Neural cell (in vitro differentiated cells): ENCODE results near the gene ZNHIT2.

Experiments
- EP300 ChIP-seq: fragments of 450-650 bp; conservative IDR thresholded peaks from 2 replicates; pipeline ENCODE4 v1.6.1; 2014; ENCODE audit warnings: antibody characterized with exemption, mild to moderate bottlenecking, moderate library complexity; ENCODE audit not compliant: poor library complexity, severe bottlenecking
- EZH2 ChIP-seq: fragments of 200-600, 300-800 bp; shearing (Covaris generic), sonication (generic); IDR thresholded peaks from 2 replicates; pipeline ENCODE4 v1.6.1; 2014; ENCODE audit warnings: antibody characterized with exemption, low read length, borderline replicate concordance, mild to moderate bottlenecking; ENCODE audit not compliant: insufficient read depth, poor library complexity, severe bottlenecking
- MXI1 ChIP-seq: fragments of 450-650 bp; conservative IDR thresholded peaks from 2 replicates; pipeline ENCODE4 v1.6.1; 2014; ENCODE audit warnings: antibody characterized with exemption, mild to moderate bottlenecking; ENCODE audit not compliant: poor library complexity, severe bottlenecking
- POLR2AphosphoS5 ChIP-seq: IDR thresholded peaks from 2 replicates; pipeline ENCODE4 v1.6.1; 2012
- RAD21 ChIP-seq: fragments of 450-650 bp; conservative IDR thresholded peaks from 2 replicates; pipeline ENCODE4 v1.6.1; 2014; ENCODE audit warnings: antibody characterized with exemption, mild to moderate bottlenecking, moderate library complexity
- SMC3 ChIP-seq: fragments of 450-650 bp; conservative IDR thresholded peaks from 2 replicates; pipeline ENCODE4 v1.6.1; 2014; ENCODE audit warnings: antibody characterized with exemption, mild to moderate bottlenecking, moderate library complexity; ENCODE audit not compliant: poor library complexity
- TF ChIP-seq, protein P1 (sequence below): fragments of 450-650 bp; IDR thresholded peaks from 2 replicates; pipeline ENCODE4 v1.5.1; 2014; ENCODE audit warnings: antibody characterized with exemption, mild to moderate bottlenecking, moderate library complexity; ENCODE audit not compliant: poor library complexity, severe bottlenecking

DNA sequence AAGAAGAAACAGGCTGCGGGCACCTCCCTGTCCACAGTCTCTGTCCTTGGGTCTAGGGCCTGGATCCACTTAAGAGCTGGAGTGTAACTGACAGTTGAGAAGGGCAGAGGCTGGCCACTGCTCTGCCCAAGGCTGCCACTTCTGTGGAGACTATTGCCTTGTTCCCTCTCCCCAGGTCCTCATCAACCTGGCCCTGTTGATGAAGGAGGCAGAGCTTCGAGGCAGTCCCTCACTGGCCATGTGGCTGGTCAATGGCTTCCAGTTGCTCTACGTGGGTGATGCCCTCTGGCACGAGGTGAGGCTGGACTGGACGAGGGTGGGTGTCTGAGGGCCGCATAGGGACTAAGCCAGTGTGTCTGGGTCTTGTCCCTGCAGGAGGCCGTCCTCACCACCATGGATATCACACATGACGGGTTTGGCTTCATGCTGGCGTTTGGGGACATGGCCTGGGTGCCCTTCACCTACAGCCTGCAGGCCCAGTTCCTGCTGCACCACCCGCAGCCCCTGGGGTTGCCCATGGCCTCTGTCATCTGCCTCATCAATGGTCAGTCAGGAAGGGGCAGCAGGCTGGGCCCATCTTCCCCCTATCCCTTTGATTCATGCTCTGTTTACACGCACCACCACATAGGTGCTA, 2.8 kb downstream of the ZNHIT2 start:
- TF ChIP-seq EZH2 (no peak), POLR2AphosphoS5 (no peak), RAD21 (no peak), SMC3 (no peak), EP300 (no peak), MXI1 (no peak)
- TF ChIP-seq, protein P1, sequence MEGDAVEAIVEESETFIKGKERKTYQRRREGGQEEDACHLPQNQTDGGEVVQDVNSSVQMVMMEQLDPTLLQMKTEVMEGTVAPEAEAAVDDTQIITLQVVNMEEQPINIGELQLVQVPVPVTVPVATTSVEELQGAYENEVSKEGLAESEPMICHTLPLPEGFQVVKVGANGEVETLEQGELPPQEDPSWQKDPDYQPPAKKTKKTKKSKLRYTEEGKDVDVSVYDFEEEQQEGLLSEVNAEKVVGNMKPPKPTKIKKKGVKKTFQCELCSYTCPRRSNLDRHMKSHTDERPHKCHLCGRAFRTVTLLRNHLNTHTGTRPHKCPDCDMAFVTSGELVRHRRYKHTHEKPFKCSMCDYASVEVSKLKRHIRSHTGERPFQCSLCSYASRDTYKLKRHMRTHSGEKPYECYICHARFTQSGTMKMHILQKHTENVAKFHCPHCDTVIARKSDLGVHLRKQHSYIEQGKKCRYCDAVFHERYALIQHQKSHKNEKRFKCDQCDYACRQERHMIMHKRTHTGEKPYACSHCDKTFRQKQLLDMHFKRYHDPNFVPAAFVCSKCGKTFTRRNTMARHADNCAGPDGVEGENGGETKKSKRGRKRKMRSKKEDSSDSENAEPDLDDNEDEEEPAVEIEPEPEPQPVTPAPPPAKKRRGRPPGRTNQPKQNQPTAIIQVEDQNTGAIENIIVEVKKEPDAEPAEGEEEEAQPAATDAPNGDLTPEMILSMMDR: no peak
